ENCODE results near the gene MROH9. TPM values are rescaled to one million over a fixed set of nuclear protein-coding genes. Genes with fewer than 3 reads are reported as not detected.

The MROH9 gene
- total RNA-seq, 4 donors from 2014 or later: 0.69 TPM; not detected in 3

GRCh38 chr1:171052977-171053376 is 117.6 kb downstream of the MROH9 start:
- Histone ChIP-seq H3K4me1 (no peaks in the 10 kb centered on the region), H3K36me3 (no peaks in the 10 kb centered on the region), H3K4me3 (no peak overlapping the region), H3K27ac (no peak overlapping the region), H3K27me3 (no peaks in the 10 kb centered on the region), H3K9me3 (no peaks in the 10 kb centered on the region)
- no peak for TF ChIP-seq CTCF (IDR thresholded peaks at IDR 0.05)
- no peak for TF ChIP-seq POLR2A (IDR thresholded peaks at IDR 0.05)
- DNase-seq: no peak
- intact Hi-C loops (cut with DNase I; ENCODE audit: low total_unique reads): no loop called here

- Histone ChIP-seq H3K9me3 (no peaks in the 10 kb centered on the region), H3K27ac (no peak overlapping the region), H3K27me3 (no peaks in the 10 kb centered on the region), H3K4me1 (no peaks in the 10 kb centered on the region), H3K36me3 (no peaks in the 10 kb centered on the region), H3K4me3 (no peak overlapping the region)
- TF ChIP-seq CTCF (IDR thresholded peaks at IDR 0.05): no peak
- no peak for TF ChIP-seq POLR2A (IDR thresholded peaks at IDR 0.05)
- intact Hi-C loops (cut with DNase I; ENCODE audit: low total_unique reads): no loop called here
- DNase-seq: no peak
These were observed 120.8 kb downstream of the MROH9 start for GRCh38 chr1:171055966-171056643.

GRCh38 chr1:171061425-171062143 is 126.2 kb downstream of the MROH9 start:
- intact Hi-C loops (cut with DNase I; ENCODE audit: low total_unique reads): no loop called here
- Histone ChIP-seq H3K27me3 (no peaks in the 10 kb centered on the region), H3K27ac (no peak overlapping the region), H3K4me3 (no peak overlapping the region), H3K36me3 (no peaks in the 10 kb centered on the region), H3K9me3 (no peaks in the 10 kb centered on the region), H3K4me1 (no peaks in the 10 kb centered on the region)
- no peak for TF ChIP-seq POLR2A (IDR thresholded peaks at IDR 0.05)
- no peak for TF ChIP-seq CTCF (IDR thresholded peaks at IDR 0.05)
- no peak for DNase-seq

- intact Hi-C loops (cut with DNase I; ENCODE audit: low total_unique reads): no loop called here
- no peak overlapping the region for H3K4me3 ChIP-seq
- no peak overlapping the region for H3K27ac ChIP-seq
- no peaks in the 10 kb centered on the region for H3K4me1 ChIP-seq
- no peak for TF ChIP-seq POLR2A (IDR thresholded peaks at IDR 0.05)
- TF ChIP-seq CTCF (IDR thresholded peaks at IDR 0.05): no peak
- no peaks in the 10 kb centered on the region for H3K9me3 ChIP-seq
- H3K27me3 ChIP-seq: no peaks in the 10 kb centered on the region
- no peak for DNase-seq
- no peaks in the 10 kb centered on the region for H3K36me3 ChIP-seq
These were observed 127.6 kb downstream of the MROH9 start for GRCh38 chr1:171062902-171063301.

GRCh38 chr1:171075041-171075440 is 139.7 kb downstream of the MROH9 start:
- no peaks in the 10 kb centered on the region for H3K27me3 ChIP-seq
- no peak overlapping the region for H3K4me3 ChIP-seq
- no peak for DNase-seq
- H3K27ac ChIP-seq: no peak overlapping the region
- no peaks in the 10 kb centered on the region for H3K9me3 ChIP-seq
- intact Hi-C loops (cut with DNase I; ENCODE audit: low total_unique reads): no loop called here
- no peak for TF ChIP-seq POLR2A (IDR thresholded peaks at IDR 0.05)
- TF ChIP-seq CTCF (IDR thresholded peaks at IDR 0.05): no peak
- H3K4me1 ChIP-seq: no peaks in the 10 kb centered on the region
- H3K36me3 ChIP-seq: no peaks in the 10 kb centered on the region
